Measurements from ENCODE around the gene PHYKPL. TPM values are rescaled to one million over a fixed set of nuclear protein-coding genes. Genes with fewer than 3 reads are reported as not detected.

Gene PHYKPL
- total RNA-seq, 1 experiment from 2014 or later: 48.8 TPM

- no peak overlapping the region for H2BK12ac ChIP-seq (ENCODE audit: insufficient read length, low read depth, low read length)
- DNase-seq: no peak
- no peak overlapping the region for H3K4me2 ChIP-seq (ENCODE audit: insufficient read depth, insufficient read length, low read length)
- no peak overlapping the region for H2AK5ac ChIP-seq (ENCODE audit: insufficient read length, low read length)
- H3K18ac ChIP-seq (ENCODE audit: insufficient read length, low read depth, low read length): no peak overlapping the region
- no peak overlapping the region for H3K4me3 Mint-ChIP-seq
- H4K5ac ChIP-seq (ENCODE audit: insufficient read length, low read depth, low read length): no peak overlapping the region
- no peak overlapping the region for H2BK20ac ChIP-seq (ENCODE audit: low read depth, low read length, poor library complexity, severe bottlenecking)
- peaks cover 7% of the 10 kb centered on the region for H3K27me3 Mint-ChIP-seq (ENCODE audit: low read depth)
- no peak overlapping the region for H2BK5ac ChIP-seq (ENCODE audit: insufficient read length, low read length)
- peaks cover 21 to 23% of the 10 kb centered on the region in 2 experiments for H3K4me1 Mint-ChIP-seq
- no peaks in the 10 kb centered on the region for H3K9me3 ChIP-seq (ENCODE audit: control insufficient read depth, low read depth, low read length)
- peaks cover 6 to 20% (median 7%) of the 10 kb centered on the region in 3 experiments for H3K36me3 Mint-ChIP-seq (ENCODE audit: insufficient read depth in 1 of 3, low read depth in 3 of 3)
- H3K14ac ChIP-seq (ENCODE audit: insufficient read depth, low read length): no peak overlapping the region; the same call in 1 of the 2 replicates
- no peak overlapping the region for H3K56ac ChIP-seq (ENCODE audit: insufficient read length, low read depth, low read length)
- H3K9ac ChIP-seq (ENCODE audit: extremely low read depth, insufficient read length, low read length): no peak overlapping the region
- no peaks in the 10 kb centered on the region for H3K79me2 ChIP-seq (ENCODE audit: insufficient read depth, low read length)
- H3K27ac ChIP-seq (ENCODE audit: insufficient read length, low read depth, low read length): no peak overlapping the region
- no peak overlapping the region for H3K23ac ChIP-seq (ENCODE audit: insufficient read length, low read depth, low read length)
- H2BK120ac ChIP-seq (ENCODE audit: low read depth, low read length, poor library complexity, severe bottlenecking): no peak overlapping the region
- TF ChIP-seq CTCF (conservative IDR thresholded peaks at IDR 0.05): no peak
- no peak overlapping the region for H3K27ac Mint-ChIP-seq
- WGBS (ENCODE audit: extremely low coverage, insufficient read length, low lambda C conversion rate): no CpG with 5 or more reads among the region's 7 CpGs
- no peak overlapping the region for H2AFZ ChIP-seq (ENCODE audit: low read length)
- H3K79me1 ChIP-seq (ENCODE audit: insufficient read depth, low read depth, low read length, poor library complexity, severe bottlenecking): no peaks in the 10 kb centered on the region
- no peak overlapping the region for H2BK15ac ChIP-seq (ENCODE audit: low read depth, low read length)
- no peaks in the 10 kb centered on the region for H3K27me3 ChIP-seq (ENCODE audit: insufficient read depth, low read length)
- H3T11ph ChIP-seq (ENCODE audit: low read length): no peak overlapping the region
- no peaks in the 10 kb centered on the region for H3K4me1 ChIP-seq (ENCODE audit: insufficient read depth, low read length)
- H3K4ac ChIP-seq (ENCODE audit: low read depth, low read length): no peak overlapping the region
- peaks cover 24 to 26% of the 10 kb centered on the region in 2 experiments for H3K9me3 Mint-ChIP-seq
- H3K23me2 ChIP-seq (ENCODE audit: insufficient read length, low read depth, low read length, poor library complexity, severe bottlenecking): no peaks in the 10 kb centered on the region
- no peaks in the 10 kb centered on the region for H4K20me1 ChIP-seq (ENCODE audit: control insufficient read depth, insufficient read depth, insufficient read length)
- no peak overlapping the region for H4K8ac ChIP-seq (replicated peaks; ENCODE audit: insufficient read length, low read depth, low read length)
- H4K91ac ChIP-seq (ENCODE audit: insufficient read length, low read depth, low read length): no peak overlapping the region
These were observed 38.6 kb downstream of the PHYKPL start for GRCh38 chr5:178194026-178194425.
